RWPE2 (cell line): ENCODE data around the gene NLRP8.
"Not testable (repeated sequence)": the region's sequence is repeated elsewhere in the genome, so short reads cannot be mapped to it uniquely, and the experiment has no call there.

Source experiments
- ATAC-seq: fragments of 200-7000 bp; cut with Tn5 transposase; 3 replicates; pipeline ENCODE4 v1.9.1; 2021; ENCODE audit warnings: low read depth
- DNase-seq: peaks from one replicate; pipeline ENCODE4 v3.0.0-alpha.2; 2020; ENCODE audit warnings: low spot score
- H3K27ac ChIP-seq: fragments of 450-650 bp; 2 replicates; pipeline ENCODE4 v1.5.1; 2017; ENCODE audit warnings: mild to moderate bottlenecking; ENCODE audit not compliant: poor library complexity, severe bottlenecking
- H3K27me3 ChIP-seq: fragments of 250-450 bp; sonication (Bioruptor Pico); 2 replicates; pipeline ENCODE4 v1.5.1; 2021; ENCODE audit warnings: mild to moderate bottlenecking, moderate library complexity; ENCODE audit not compliant: insufficient read depth, poor library complexity, severe bottlenecking
- H3K36me3 ChIP-seq: fragments of 250-450 bp; sonication (Bioruptor Pico); 2 replicates; pipeline ENCODE4 v1.5.1; 2020; ENCODE audit warnings: low read depth, mild to moderate bottlenecking, moderate library complexity
- H3K4me1 ChIP-seq: fragments of 250-450 bp; sonication (Bioruptor Pico); 2 replicates; pipeline ENCODE4 v1.5.1; 2021; ENCODE audit warnings: mild to moderate bottlenecking, moderate library complexity; ENCODE audit not compliant: insufficient read depth, poor library complexity, severe bottlenecking
- H3K4me3 ChIP-seq: fragments of 250-450 bp; sonication (Bioruptor Pico); 2 replicates; pipeline ENCODE4 v1.5.1; 2021; ENCODE audit warnings: mild to moderate bottlenecking, moderate library complexity; ENCODE audit not compliant: severe bottlenecking
- H3K9me3 ChIP-seq: fragments of 250-450 bp; sonication (Bioruptor Pico); 2 replicates; pipeline ENCODE4 v1.5.1; 2021; ENCODE audit warnings: mild to moderate bottlenecking, moderate library complexity; ENCODE audit not compliant: severe bottlenecking
- CTCF ChIP-seq: fragments of 450-650 bp; IDR thresholded peaks from one replicate; pipeline ENCODE4 v1.5.1; 2017; ENCODE audit warnings: mild to moderate bottlenecking, moderate library complexity; ENCODE audit not compliant: poor library complexity, severe bottlenecking

Gene NLRP8

GRCh38 chr19:55939206-55939605 lies 8.4 kb upstream of the NLRP8 start:
- no peak for ATAC-seq

GRCh38 chr19:55940306-55940705 lies 7.3 kb upstream of the NLRP8 start:
- H3K27me3 ChIP-seq = no peaks in the 10 kb centered on the region
- ATAC-seq = no peak
- no peak overlapping the region for H3K4me3 ChIP-seq
- no peaks in the 10 kb centered on the region for H3K4me1 ChIP-seq
- no peak for DNase-seq
- H3K9me3 ChIP-seq = no peaks in the 10 kb centered on the region
- H3K27ac ChIP-seq = no peak overlapping the region
- H3K36me3 ChIP-seq = no peaks in the 10 kb centered on the region
- TF ChIP-seq CTCF = no peak

More at GRCh38 chr19:55939206-55939605, 8.4 kb upstream of the NLRP8 start:
- Histone ChIP-seq H3K4me1 (no peaks in the 10 kb centered on the region), H3K27me3 (no peaks in the 10 kb centered on the region), H3K4me3 (no peak overlapping the region), H3K9me3 (no peaks in the 10 kb centered on the region), H3K36me3 (no peaks in the 10 kb centered on the region), H3K27ac (no peak overlapping the region)
- no peak for TF ChIP-seq CTCF
- no peak for DNase-seq

GRCh38 chr19:55950566-55950965 lies 2.9 kb downstream of the NLRP8 start:
- H3K27me3 ChIP-seq, H3K4me3 ChIP-seq, H3K9me3 ChIP-seq: not testable (repeated sequence)

GRCh38 chr19:55956431-55956830 lies 8.8 kb downstream of the NLRP8 start:
- Histone ChIP-seq H3K4me1 (no peaks in the 10 kb centered on the region), H3K9me3 (no peaks in the 10 kb centered on the region), H3K27ac (no peak overlapping the region), H3K4me3 (no peak overlapping the region), H3K27me3 (no peaks in the 10 kb centered on the region), H3K36me3 (no peaks in the 10 kb centered on the region)
- TF ChIP-seq CTCF = no peak
- ATAC-seq (no peak), DNase-seq (no peak)

More at GRCh38 chr19:55950566-55950965, 2.9 kb downstream of the NLRP8 start:
- H3K27ac ChIP-seq, H3K36me3 ChIP-seq, H3K4me1 ChIP-seq, ATAC-seq, DNase-seq: not testable (repeated sequence)

GRCh38 chr19:55958356-55958755 lies 10.7 kb downstream of the NLRP8 start:
- no peaks in the 10 kb centered on the region for H3K9me3 ChIP-seq
- no peak for TF ChIP-seq CTCF
- no peaks in the 10 kb centered on the region for H3K36me3 ChIP-seq
- no peaks in the 10 kb centered on the region for H3K4me1 ChIP-seq
- H3K27me3 ChIP-seq = no peaks in the 10 kb centered on the region
- no peak overlapping the region for H3K27ac ChIP-seq
- DNase-seq (no peak), ATAC-seq (no peak)
- no peak overlapping the region for H3K4me3 ChIP-seq
